ENCODE data around the gene MTCH2. TPM values are rescaled to one million over a fixed set of nuclear protein-coding genes. Genes with fewer than 3 reads are reported as not detected.

Gene MTCH2
- total RNA-seq, 1 experiment from 2014 or later = 88.1 TPM

DNA sequence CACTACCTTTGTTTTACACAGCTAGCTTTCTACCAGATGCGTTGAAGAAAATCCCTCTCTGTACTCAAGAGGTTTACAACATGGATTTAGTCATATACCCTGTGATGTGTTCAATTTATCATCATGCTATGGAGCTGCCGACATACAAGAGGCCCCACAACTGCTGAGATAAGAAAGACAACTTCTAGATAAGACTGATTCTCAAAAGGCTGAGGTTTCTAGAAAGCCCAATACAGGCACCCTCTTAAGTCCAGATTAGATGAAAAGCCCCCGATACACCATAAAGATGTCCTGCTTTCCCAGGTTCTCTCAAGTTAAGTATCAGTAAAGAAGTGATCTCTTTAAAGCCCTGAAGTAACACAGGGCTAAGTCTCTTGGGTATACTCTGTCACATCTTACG is 14.3 kb downstream of the MTCH2 start:
- Histone ChIP-seq H3F3A (ENCODE audit: low read length, unreplicated experiment) (no peaks in the 10 kb centered on the region), H2AFZ (ENCODE audit: low read length) (no peak overlapping the region), H3K79me2 (ENCODE audit: low read length) (no peaks in the 10 kb centered on the region), H3K36me3 (ENCODE audit: low read depth, low read length) (peaks cover 27% of the 10 kb centered on the region), H3K4me2 (ENCODE audit: low read length) (no peak overlapping the region), H3K27ac (ENCODE audit: low read length) (no peak overlapping the region), H3K9ac (ENCODE audit: low read length) (no peak overlapping the region), H3K4me3 (ENCODE audit: low read length) (no peak overlapping the region), H3K9me2 (replicated peaks; ENCODE audit: low read length) (no peaks in the 10 kb centered on the region), H4K20me1 (ENCODE audit: low read length) (no peaks in the 10 kb centered on the region), H3K27me3 (ENCODE audit: low read length) (no peaks in the 10 kb centered on the region), H3K4me1 (ENCODE audit: insufficient read depth, low read length) (no peaks in the 10 kb centered on the region), H3K9me3 (ENCODE audit: low read length) (no peaks in the 10 kb centered on the region)
- TF ChIP-seq EZH2phosphoT487 (IDR thresholded peaks at IDR 0.05; ENCODE audit: borderline replicate concordance, low read length) (no peak), EZH2 (IDR thresholded peaks at IDR 0.05; ENCODE audit: low read length, unreplicated experiment) (no peak)
- TF ChIP-seq, protein P1, sequence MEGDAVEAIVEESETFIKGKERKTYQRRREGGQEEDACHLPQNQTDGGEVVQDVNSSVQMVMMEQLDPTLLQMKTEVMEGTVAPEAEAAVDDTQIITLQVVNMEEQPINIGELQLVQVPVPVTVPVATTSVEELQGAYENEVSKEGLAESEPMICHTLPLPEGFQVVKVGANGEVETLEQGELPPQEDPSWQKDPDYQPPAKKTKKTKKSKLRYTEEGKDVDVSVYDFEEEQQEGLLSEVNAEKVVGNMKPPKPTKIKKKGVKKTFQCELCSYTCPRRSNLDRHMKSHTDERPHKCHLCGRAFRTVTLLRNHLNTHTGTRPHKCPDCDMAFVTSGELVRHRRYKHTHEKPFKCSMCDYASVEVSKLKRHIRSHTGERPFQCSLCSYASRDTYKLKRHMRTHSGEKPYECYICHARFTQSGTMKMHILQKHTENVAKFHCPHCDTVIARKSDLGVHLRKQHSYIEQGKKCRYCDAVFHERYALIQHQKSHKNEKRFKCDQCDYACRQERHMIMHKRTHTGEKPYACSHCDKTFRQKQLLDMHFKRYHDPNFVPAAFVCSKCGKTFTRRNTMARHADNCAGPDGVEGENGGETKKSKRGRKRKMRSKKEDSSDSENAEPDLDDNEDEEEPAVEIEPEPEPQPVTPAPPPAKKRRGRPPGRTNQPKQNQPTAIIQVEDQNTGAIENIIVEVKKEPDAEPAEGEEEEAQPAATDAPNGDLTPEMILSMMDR (conservative IDR thresholded peaks at IDR 0.05; ENCODE audit: low read depth, low read length) = no peak
- BruUV-seq (replicated peaks) = no TSS peak
- intact Hi-C loops (cut with micrococcal nuclease) = no loop called here
- ATAC-seq (no peak), DNase-seq (no peak)
- ChIA-PET POLR2A (ENCODE audit: unreplicated experiment) (no interaction called here), CTCF (no interaction called here)

DNA sequence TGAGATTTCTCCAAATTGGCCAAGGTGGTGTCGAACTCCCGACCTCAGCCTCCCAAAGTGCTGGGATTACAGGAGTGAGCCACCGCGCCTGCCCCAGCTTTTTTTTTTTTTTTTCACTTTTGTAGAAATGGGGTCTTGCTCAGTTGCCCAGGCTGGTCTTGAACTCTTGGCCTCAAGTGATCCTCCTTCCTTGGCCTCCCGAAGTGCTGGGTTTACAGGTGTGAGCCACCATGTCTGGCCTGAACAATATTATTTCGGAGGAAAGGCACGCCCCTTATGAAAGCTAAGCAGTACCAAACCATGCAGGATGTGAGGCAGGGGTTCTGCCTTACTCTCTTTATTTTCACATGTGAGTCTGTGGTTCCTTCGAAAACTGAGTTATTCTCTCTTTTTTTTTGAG is 16.1 kb downstream of the MTCH2 start:
- Histone ChIP-seq H4K20me1 (ENCODE audit: low read length) (no peaks in the 10 kb centered on the region), H3K9me3 (ENCODE audit: low read length) (no peaks in the 10 kb centered on the region), H3F3A (ENCODE audit: low read length, unreplicated experiment) (no peaks in the 10 kb centered on the region), H3K9me2 (replicated peaks; ENCODE audit: low read length) (no peaks in the 10 kb centered on the region), H3K4me3 (ENCODE audit: low read length) (no peak overlapping the region), H3K9ac (ENCODE audit: low read length) (no peak overlapping the region), H3K27me3 (ENCODE audit: low read length) (no peaks in the 10 kb centered on the region), H3K36me3 (ENCODE audit: low read depth, low read length) (peaks cover 30% of the 10 kb centered on the region), H2AFZ (ENCODE audit: low read length) (no peak overlapping the region), H3K4me2 (ENCODE audit: low read length) (no peak overlapping the region), H3K4me1 (ENCODE audit: insufficient read depth, low read length) (no peaks in the 10 kb centered on the region), H3K79me2 (ENCODE audit: low read length) (no peaks in the 10 kb centered on the region), H3K27ac (ENCODE audit: low read length) (no peak overlapping the region)
- BruUV-seq (replicated peaks) = no TSS peak
- ATAC-seq (no peak), DNase-seq (no peak)
- CTCF ChIA-PET = interaction anchor here (0.7 kb wide), 1 partner anchor 210 kb away, joined by 3 read pairs; no protein-coding TSS in a partner anchor
- intact Hi-C loops (cut with micrococcal nuclease) = no loop called here
- TF ChIP-seq EZH2 (IDR thresholded peaks at IDR 0.05; ENCODE audit: low read length, unreplicated experiment) (no peak), EZH2phosphoT487 (IDR thresholded peaks at IDR 0.05; ENCODE audit: borderline replicate concordance, low read length) (no peak)
- TF ChIP-seq, protein P1 (conservative IDR thresholded peaks at IDR 0.05; ENCODE audit: low read depth, low read length) = no peak
- POLR2A ChIA-PET (ENCODE audit: unreplicated experiment) = no interaction called here

DNA sequence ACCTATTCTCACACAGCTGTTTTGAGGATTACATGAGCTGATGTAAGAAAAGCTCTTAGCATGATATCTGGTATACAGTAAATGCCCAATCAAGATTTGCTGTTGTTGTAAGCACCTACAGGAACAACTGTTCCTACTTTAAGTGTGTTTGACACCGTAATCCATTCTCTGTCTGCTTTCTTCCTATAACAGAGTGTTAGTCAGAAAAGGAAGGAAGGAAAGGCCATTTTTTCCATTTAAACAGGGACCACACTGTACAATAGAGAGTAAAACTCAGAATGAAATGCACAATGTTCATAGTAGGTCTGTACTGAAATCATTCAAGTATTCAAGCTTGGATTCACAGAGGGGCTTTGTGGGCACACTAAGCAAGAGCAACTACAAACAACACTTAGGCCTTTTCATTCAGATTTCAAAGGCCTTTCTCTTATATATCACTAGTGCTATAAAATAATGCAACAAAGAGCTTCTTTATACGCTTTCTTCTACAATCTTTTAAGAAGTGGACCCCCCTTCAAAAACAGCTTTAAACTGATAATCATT is 21.5 kb downstream of the MTCH2 start:
- no peak for TF ChIP-seq EZH2 (IDR thresholded peaks at IDR 0.05; ENCODE audit: low read length, unreplicated experiment)
- TF ChIP-seq EZH2phosphoT487 (IDR thresholded peaks at IDR 0.05; ENCODE audit: borderline replicate concordance, low read length) = no peak
- TF ChIP-seq, protein P1 (conservative IDR thresholded peaks at IDR 0.05; ENCODE audit: low read depth, low read length) = no peak
- no peak for ATAC-seq
- Histone ChIP-seq H3K4me2 (ENCODE audit: low read length) (no peak overlapping the region), H3K27ac (ENCODE audit: low read length) (no peak overlapping the region), H2AFZ (ENCODE audit: low read length) (no peak overlapping the region), H3K4me3 (ENCODE audit: low read length) (no peak overlapping the region), H3K4me1 (ENCODE audit: insufficient read depth, low read length) (peaks cover 3% of the 10 kb centered on the region; the same call in 1 of the 2 replicates), H3K9ac (ENCODE audit: low read length) (no peak overlapping the region), H3K9me3 (ENCODE audit: low read length) (no peaks in the 10 kb centered on the region), H3K27me3 (ENCODE audit: low read length) (no peaks in the 10 kb centered on the region), H3K36me3 (ENCODE audit: low read depth, low read length) (peaks cover 37% of the 10 kb centered on the region; the same call in 1 of the 2 replicates), H3F3A (ENCODE audit: low read length, unreplicated experiment) (no peaks in the 10 kb centered on the region), H3K79me2 (ENCODE audit: low read length) (no peaks in the 10 kb centered on the region), H4K20me1 (ENCODE audit: low read length) (no peaks in the 10 kb centered on the region), H3K9me2 (replicated peaks; ENCODE audit: low read length) (no peaks in the 10 kb centered on the region)
- ChIA-PET POLR2A (ENCODE audit: unreplicated experiment) (no interaction called here), CTCF (no interaction called here)
- intact Hi-C loops (cut with micrococcal nuclease) = no loop called here
- DNase-seq = no peak
- BruUV-seq (replicated peaks) = no TSS peak

Measured in PC-3 (cell line).